Measurements from ENCODE around the gene RHBDD1. TPM values are rescaled to one million over a fixed set of nuclear protein-coding genes. Genes with fewer than 3 reads are reported as not detected.

Gene RHBDD1
- total and polyA plus RNA-seq, 2 experiments from 2014 or later: 20.1 to 20.9 TPM

- no peaks in the 10 kb centered on the region for H3K79me2 ChIP-seq
- H3K4me1 ChIP-seq (ENCODE audit: insufficient read depth): peaks cover 14% of the 10 kb centered on the region
- no peak overlapping the region for H3K27ac ChIP-seq
- no peaks in the 10 kb centered on the region for H3K36me3 ChIP-seq (replicated peaks; ENCODE audit: insufficient read depth, low read depth)
- H3K9me3 ChIP-seq (ENCODE audit: low read depth): no peaks in the 10 kb centered on the region
- H3K27me3 ChIP-seq: no peaks in the 10 kb centered on the region
- TF ChIP-seq EZH2 (IDR thresholded peaks at IDR 0.05; ENCODE audit: borderline replicate concordance) (no peak), EZH2phosphoT487 (IDR thresholded peaks at IDR 0.05; ENCODE audit: low read depth, severe bottlenecking, unreplicated experiment) (no peak), CTCF (IDR thresholded peaks at IDR 0.05; ENCODE audit: poor library complexity) (no peak)
- 52% methylated on average over 5 of the region's 5 CpGs for WGBS (ENCODE audit: low lambda C conversion rate, missing lambda C conversion rate)
- no peak for DNase-seq (ENCODE audit: low spot score)
- no peaks in the 10 kb centered on the region for H3K9me2 ChIP-seq (replicated peaks; ENCODE audit: insufficient read depth)
- no peaks in the 10 kb centered on the region for H4K20me1 ChIP-seq (ENCODE audit: insufficient read depth, poor library complexity, severe bottlenecking)
- H2AFZ ChIP-seq: no peak overlapping the region
- H3K4me2 ChIP-seq: no peak overlapping the region
- H3K4me3 ChIP-seq: no peak overlapping the region
Measured at GRCh38 chr2:226985583-226985946, 149.7 kb downstream of the RHBDD1 start.

GRCh38 chr2:226991663-226992062, 155.8 kb downstream of the RHBDD1 start:
- H3K79me2 ChIP-seq: no peaks in the 10 kb centered on the region
- no peaks in the 10 kb centered on the region for H3K9me2 ChIP-seq (replicated peaks; ENCODE audit: insufficient read depth)
- no peak for DNase-seq (ENCODE audit: low spot score)
- no peaks in the 10 kb centered on the region for H4K20me1 ChIP-seq (ENCODE audit: insufficient read depth, poor library complexity, severe bottlenecking)
- H3K36me3 ChIP-seq (replicated peaks; ENCODE audit: insufficient read depth, low read depth): no peaks in the 10 kb centered on the region
- H3K4me1 ChIP-seq (ENCODE audit: insufficient read depth): no peaks in the 10 kb centered on the region
- H3K9me3 ChIP-seq (ENCODE audit: low read depth): no peaks in the 10 kb centered on the region
- no peak overlapping the region for H3K4me2 ChIP-seq
- WGBS (ENCODE audit: low lambda C conversion rate, missing lambda C conversion rate): 89% methylated on average over 2 of the region's 2 CpGs
- H3K4me3 ChIP-seq: no peak overlapping the region
- TF ChIP-seq EZH2phosphoT487 (IDR thresholded peaks at IDR 0.05; ENCODE audit: low read depth, severe bottlenecking, unreplicated experiment) (no peak), CTCF (IDR thresholded peaks at IDR 0.05; ENCODE audit: poor library complexity) (no peak)
- H3K27me3 ChIP-seq: no peaks in the 10 kb centered on the region
- H2AFZ ChIP-seq: no peak overlapping the region
- no peak overlapping the region for H3K27ac ChIP-seq

GRCh38 chr2:226993171-226993570, 157.3 kb downstream of the RHBDD1 start:
- Histone ChIP-seq H3K9me3 (ENCODE audit: low read depth) (no peaks in the 10 kb centered on the region), H3K4me2 (no peak overlapping the region), H3K36me3 (replicated peaks; ENCODE audit: insufficient read depth, low read depth) (no peaks in the 10 kb centered on the region), H2AFZ (no peak overlapping the region), H3K4me3 (no peak overlapping the region), H3K4me1 (ENCODE audit: insufficient read depth) (no peaks in the 10 kb centered on the region), H3K9me2 (replicated peaks; ENCODE audit: insufficient read depth) (no peaks in the 10 kb centered on the region), H3K27me3 (no peaks in the 10 kb centered on the region), H4K20me1 (ENCODE audit: insufficient read depth, poor library complexity, severe bottlenecking) (no peaks in the 10 kb centered on the region), H3K27ac (no peak overlapping the region), H3K79me2 (no peaks in the 10 kb centered on the region)
- DNase-seq (ENCODE audit: low spot score): no peak
- TF ChIP-seq EZH2 (IDR thresholded peaks at IDR 0.05; ENCODE audit: borderline replicate concordance) (no peak), EZH2phosphoT487 (IDR thresholded peaks at IDR 0.05; ENCODE audit: low read depth, severe bottlenecking, unreplicated experiment) (no peak)
- WGBS (ENCODE audit: low lambda C conversion rate, missing lambda C conversion rate): 79% methylated on average over 4 of the region's 4 CpGs

GRCh38 chr2:226994775-226995174, 158.9 kb downstream of the RHBDD1 start:
- Histone ChIP-seq H3K27me3 (no peaks in the 10 kb centered on the region), H2AFZ (no peak overlapping the region), H3K27ac (no peak overlapping the region), H3K4me3 (no peak overlapping the region), H3K79me2 (no peaks in the 10 kb centered on the region), H3K4me1 (ENCODE audit: insufficient read depth) (no peaks in the 10 kb centered on the region), H3K36me3 (replicated peaks; ENCODE audit: insufficient read depth, low read depth) (no peaks in the 10 kb centered on the region), H3K4me2 (no peak overlapping the region), H3K9me2 (replicated peaks; ENCODE audit: insufficient read depth) (no peaks in the 10 kb centered on the region), H3K9me3 (ENCODE audit: low read depth) (no peaks in the 10 kb centered on the region), H4K20me1 (ENCODE audit: insufficient read depth, poor library complexity, severe bottlenecking) (no peaks in the 10 kb centered on the region)
- no peak for TF ChIP-seq EZH2phosphoT487 (IDR thresholded peaks at IDR 0.05; ENCODE audit: low read depth, severe bottlenecking, unreplicated experiment)
- TF ChIP-seq EZH2 (IDR thresholded peaks at IDR 0.05; ENCODE audit: borderline replicate concordance): no peak
- peak; percentile 3 for TF ChIP-seq CTCF (IDR thresholded peaks at IDR 0.05; ENCODE audit: poor library complexity)
- DNase-seq (ENCODE audit: low spot score): no peak
- WGBS (ENCODE audit: low lambda C conversion rate, missing lambda C conversion rate): 88% methylated on average over 4 of the region's 4 CpGs

Data from hepatocyte (in vitro differentiated cells).